Osteocyte (in vitro differentiated cells): ENCODE data around the gene IFNG. TPM values are rescaled to one million over a fixed set of nuclear protein-coding genes. Genes with fewer than 3 reads are reported as not detected.
"Not testable (repeated sequence)": the region's sequence is repeated elsewhere in the genome, so short reads cannot be mapped to it uniquely, and the experiment has no call there.

Experiments
- DNase-seq: peaks from one replicate; pipeline ENCODE4 v3.0.0; 2021; ENCODE audit warnings: mixed read lengths; ENCODE audit not compliant: unreplicated experiment; ENCODE audit errors: extremely low spot score
- H3K27ac Mint-ChIP-seq: one replicate; pipeline ENCODE4 v1.8.0; 2021; ENCODE audit warnings: mild to moderate bottlenecking, mixed read lengths; ENCODE audit not compliant: unreplicated experiment
- H3K27me3 Mint-ChIP-seq: one replicate; pipeline ENCODE4 v1.8.0; 2021; ENCODE audit warnings: mixed read lengths; ENCODE audit not compliant: unreplicated experiment
- H3K36me3 Mint-ChIP-seq: one replicate; pipeline ENCODE4 v1.8.0; 2021; ENCODE audit warnings: mixed read lengths; ENCODE audit not compliant: unreplicated experiment
- H3K4me1 Mint-ChIP-seq: one replicate; pipeline ENCODE4 v1.8.0; 2021; ENCODE audit warnings: mixed read lengths; ENCODE audit not compliant: unreplicated experiment
- H3K4me3 Mint-ChIP-seq: one replicate; pipeline ENCODE4 v1.8.0; 2021; ENCODE audit warnings: mild to moderate bottlenecking, moderate library complexity, mixed read lengths; ENCODE audit not compliant: unreplicated experiment
- H3K9me3 Mint-ChIP-seq: one replicate; pipeline ENCODE4 v1.8.0; 2021; ENCODE audit warnings: mixed read lengths; ENCODE audit not compliant: unreplicated experiment
- long read RNA-seq: library from polyadenylated mRNA; unstranded; transcript quantifications from one replicate; pipeline ENCODE4 v2.0.0, GENCODE V29; 2021
- total RNA-seq: library from RNA; stranded (reverse); gene quantifications from 2 replicates; pipeline ENCODE4 v1.2.1, GENCODE V29; 2021
- TF ChIP-seq, protein P1 (sequence below): fragments of 200-600 bp; sonication (generic); IDR thresholded peaks from 2 replicates; pipeline ENCODE4 v1.5.0; 2021; ENCODE audit warnings: antibody characterized with exemption, mild to moderate bottlenecking, moderate library complexity

Gene IFNG
- not detected in 2 replicates for total RNA-seq
- long read RNA-seq, result 0 reads

DNA sequence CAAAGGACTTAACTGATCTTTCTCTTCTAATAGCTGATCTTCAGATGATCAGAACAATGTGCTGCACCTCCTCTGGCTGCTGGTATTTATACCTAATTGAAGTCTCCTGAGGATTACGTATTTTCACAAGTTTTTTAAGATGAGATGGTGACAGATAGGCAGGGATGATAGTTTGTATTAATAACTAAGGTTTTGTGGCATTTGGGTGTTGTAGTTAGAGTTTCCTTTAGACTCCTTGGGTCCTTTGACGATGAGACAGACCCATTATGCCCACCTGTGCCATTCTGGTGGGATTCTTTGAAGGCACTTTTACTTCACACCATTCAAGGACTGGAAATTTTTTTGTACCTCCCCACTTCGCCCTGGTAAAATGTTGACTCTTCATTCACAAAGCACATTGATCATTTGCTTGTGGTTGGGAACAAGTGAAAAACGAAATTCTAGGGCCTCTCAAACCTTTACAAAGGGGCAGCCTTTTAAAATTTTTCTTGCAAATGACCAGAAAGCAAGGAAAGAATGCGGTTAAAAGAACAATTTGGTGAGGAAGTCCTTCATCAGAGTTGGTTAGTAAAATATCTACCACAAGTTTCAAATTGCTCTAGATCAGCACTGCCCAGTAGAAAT lies at the start of gene IFNG:
IFNG (minus strand) TSS at position 60 of the 624 bp plus-strand sequence. CDS start 125 bp downstream, outside the sequence.
- Mint-ChIP-seq H3K27me3 (peaks cover 58% of the 10 kb centered on the region), H3K27ac (no peak within 1 kb of the TSS), H3K4me1 (no peaks in the 10 kb centered on the region), H3K9me3 (no peaks in the 10 kb centered on the region), H3K4me3 (no peak within 1 kb of the TSS), H3K36me3 (no peaks in the 10 kb centered on the region)
- TF ChIP-seq, protein P1, sequence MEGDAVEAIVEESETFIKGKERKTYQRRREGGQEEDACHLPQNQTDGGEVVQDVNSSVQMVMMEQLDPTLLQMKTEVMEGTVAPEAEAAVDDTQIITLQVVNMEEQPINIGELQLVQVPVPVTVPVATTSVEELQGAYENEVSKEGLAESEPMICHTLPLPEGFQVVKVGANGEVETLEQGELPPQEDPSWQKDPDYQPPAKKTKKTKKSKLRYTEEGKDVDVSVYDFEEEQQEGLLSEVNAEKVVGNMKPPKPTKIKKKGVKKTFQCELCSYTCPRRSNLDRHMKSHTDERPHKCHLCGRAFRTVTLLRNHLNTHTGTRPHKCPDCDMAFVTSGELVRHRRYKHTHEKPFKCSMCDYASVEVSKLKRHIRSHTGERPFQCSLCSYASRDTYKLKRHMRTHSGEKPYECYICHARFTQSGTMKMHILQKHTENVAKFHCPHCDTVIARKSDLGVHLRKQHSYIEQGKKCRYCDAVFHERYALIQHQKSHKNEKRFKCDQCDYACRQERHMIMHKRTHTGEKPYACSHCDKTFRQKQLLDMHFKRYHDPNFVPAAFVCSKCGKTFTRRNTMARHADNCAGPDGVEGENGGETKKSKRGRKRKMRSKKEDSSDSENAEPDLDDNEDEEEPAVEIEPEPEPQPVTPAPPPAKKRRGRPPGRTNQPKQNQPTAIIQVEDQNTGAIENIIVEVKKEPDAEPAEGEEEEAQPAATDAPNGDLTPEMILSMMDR, result no peak
- no peak for DNase-seq

DNA sequence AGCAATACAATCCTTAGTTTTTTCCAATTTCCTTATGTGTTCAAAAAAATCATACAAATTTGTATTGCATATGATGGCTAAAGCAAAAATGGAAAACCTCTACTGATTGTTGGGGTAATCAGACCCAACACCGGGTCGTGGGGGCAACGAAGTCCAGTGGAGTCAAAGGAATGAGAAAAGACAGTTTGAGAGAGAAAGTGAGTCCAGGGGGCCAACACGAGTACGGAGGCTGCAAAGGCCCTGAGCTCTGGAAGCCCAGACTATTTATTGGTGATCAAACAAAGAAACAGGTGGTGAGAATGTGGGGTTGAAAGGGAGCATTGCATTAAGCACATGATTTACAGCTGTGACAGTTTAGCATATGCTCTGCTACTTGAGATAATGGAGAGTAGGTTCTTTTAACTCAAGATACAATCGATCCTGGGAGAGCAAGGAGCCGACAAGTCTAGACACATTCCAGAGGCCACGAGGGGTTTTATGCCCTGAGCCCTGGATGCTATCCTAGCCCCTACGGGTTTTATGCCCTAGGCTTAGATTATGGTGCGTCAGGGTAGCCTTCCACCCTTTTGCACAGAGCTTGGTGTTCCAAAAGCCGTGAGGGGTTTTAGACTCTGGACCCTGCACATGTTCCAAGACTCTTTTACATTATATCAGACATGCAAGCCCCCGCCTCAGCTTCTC lies 49.6 kb upstream of the IFNG start:
- H3K4me3 Mint-ChIP-seq, H3K4me1 Mint-ChIP-seq, H3K27ac Mint-ChIP-seq, DNase-seq, H3K36me3 Mint-ChIP-seq: not testable (repeated sequence)
- Mint-ChIP-seq H3K27me3 (peaks cover 75% of the 10 kb centered on the region), H3K9me3 (peaks cover 12% of the 10 kb centered on the region)

DNA sequence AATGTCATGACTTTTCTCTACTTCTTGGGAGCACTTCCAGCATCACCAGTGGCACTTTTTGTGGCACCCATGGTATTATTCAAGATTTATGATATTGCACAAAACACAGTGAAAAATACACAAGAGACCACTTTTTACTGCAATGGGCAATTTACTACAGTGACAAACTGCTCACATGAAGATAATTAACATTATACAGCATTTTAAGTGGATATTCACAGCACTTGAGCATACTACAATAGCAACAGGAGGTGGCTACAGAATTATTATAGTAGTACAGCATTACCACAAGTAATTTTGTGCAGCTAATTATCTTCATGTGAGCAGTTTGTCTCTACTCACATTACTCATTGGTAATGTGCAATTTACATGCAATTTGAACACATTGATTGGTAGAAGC lies 47.7 kb upstream of the IFNG start:
- TF ChIP-seq, protein P1, result no peak
- H3K27me3 Mint-ChIP-seq, result peaks cover 73% of the 10 kb centered on the region
- H3K27ac Mint-ChIP-seq, result no peak overlapping the region
- H3K9me3 Mint-ChIP-seq, result peaks cover 8% of the 10 kb centered on the region
- no peak overlapping the region for H3K4me3 Mint-ChIP-seq
- H3K36me3 Mint-ChIP-seq, result no peaks in the 10 kb centered on the region
- no peaks in the 10 kb centered on the region for H3K4me1 Mint-ChIP-seq
- no peak for DNase-seq

DNA sequence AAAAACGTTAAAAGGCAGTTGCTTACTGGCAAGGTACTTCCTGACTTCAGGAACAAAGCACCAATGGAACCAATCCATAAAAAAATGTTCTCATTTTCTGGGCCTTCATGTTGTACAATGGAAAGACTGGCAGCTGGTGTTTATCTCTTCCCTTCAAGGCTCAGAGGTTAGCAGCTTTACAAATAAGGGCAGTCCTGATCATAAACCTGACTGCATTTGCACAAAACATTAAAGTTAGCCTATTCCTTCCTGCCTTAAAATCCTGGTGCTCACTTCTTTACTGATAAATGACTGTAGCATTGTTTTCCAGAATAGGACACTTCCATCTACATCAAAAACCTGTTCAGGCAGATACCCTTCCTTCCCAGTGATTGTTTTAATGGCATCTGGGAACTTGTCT lies 46.9 kb upstream of the IFNG start:
- H3K36me3 Mint-ChIP-seq, result no peaks in the 10 kb centered on the region
- no peaks in the 10 kb centered on the region for H3K4me1 Mint-ChIP-seq
- no peak for DNase-seq
- TF ChIP-seq, protein P1, result no peak
- peaks cover 70% of the 10 kb centered on the region for H3K27me3 Mint-ChIP-seq
- no peaks in the 10 kb centered on the region for H3K9me3 Mint-ChIP-seq
- no peak overlapping the region for H3K4me3 Mint-ChIP-seq
- H3K27ac Mint-ChIP-seq, result no peak overlapping the region

DNA sequence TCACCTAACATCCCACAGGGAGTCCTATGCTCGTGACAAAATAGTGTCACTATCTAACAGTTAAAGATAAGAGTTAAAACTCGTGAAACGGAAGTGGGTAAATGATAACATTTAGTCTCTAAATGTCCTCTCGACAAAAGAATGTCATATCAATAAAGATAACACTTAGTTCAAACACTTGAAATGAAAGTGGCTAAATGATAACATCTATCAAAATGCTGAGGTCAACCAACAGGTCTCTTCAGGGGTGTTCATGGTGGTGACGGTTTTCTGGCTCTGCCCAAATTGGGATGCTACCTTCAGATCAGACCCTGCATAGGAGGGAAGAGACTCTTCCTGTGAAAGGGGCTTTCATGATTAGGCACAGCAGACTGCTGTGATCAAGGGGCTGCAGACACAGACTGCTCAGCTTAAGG lies 43.9 kb upstream of the IFNG start:
- H3K4me3 Mint-ChIP-seq, result no peak overlapping the region
- H3K36me3 Mint-ChIP-seq, result no peaks in the 10 kb centered on the region
- TF ChIP-seq, protein P1, result no peak
- no peaks in the 10 kb centered on the region for H3K9me3 Mint-ChIP-seq
- no peaks in the 10 kb centered on the region for H3K4me1 Mint-ChIP-seq
- peaks cover 75% of the 10 kb centered on the region for H3K27me3 Mint-ChIP-seq
- no peak for DNase-seq
- no peak overlapping the region for H3K27ac Mint-ChIP-seq
